Astrocyte of the cerebellum (primary cell): ENCODE results near the gene CGNL1.

Source experiments
- DNase-seq: peaks from one replicate; pipeline ENCODE4 v3.0.0-alpha.2; 2011; ENCODE audit warnings: low read depth
- H3K4me3 ChIP-seq: 2 replicates; pipeline ENCODE4 v1.5.1; 2011; ENCODE audit warnings: mild to moderate bottlenecking, low read depth, low read length, moderate library complexity
- in situ Hi-C: cut with HindIII; loops from 2 replicates; pipeline ENCODE4 v1.10.0; 2017; ENCODE audit warnings: low sequenced_read_pairs
- TF ChIP-seq, protein P1 (sequence below): IDR thresholded peaks from 2 replicates; pipeline ENCODE4 v1.5.1; 2012; ENCODE audit warnings: low read length, low read depth, moderate library complexity, mild to moderate bottlenecking; ENCODE audit errors: missing control alignments

Gene CGNL1

DNA sequence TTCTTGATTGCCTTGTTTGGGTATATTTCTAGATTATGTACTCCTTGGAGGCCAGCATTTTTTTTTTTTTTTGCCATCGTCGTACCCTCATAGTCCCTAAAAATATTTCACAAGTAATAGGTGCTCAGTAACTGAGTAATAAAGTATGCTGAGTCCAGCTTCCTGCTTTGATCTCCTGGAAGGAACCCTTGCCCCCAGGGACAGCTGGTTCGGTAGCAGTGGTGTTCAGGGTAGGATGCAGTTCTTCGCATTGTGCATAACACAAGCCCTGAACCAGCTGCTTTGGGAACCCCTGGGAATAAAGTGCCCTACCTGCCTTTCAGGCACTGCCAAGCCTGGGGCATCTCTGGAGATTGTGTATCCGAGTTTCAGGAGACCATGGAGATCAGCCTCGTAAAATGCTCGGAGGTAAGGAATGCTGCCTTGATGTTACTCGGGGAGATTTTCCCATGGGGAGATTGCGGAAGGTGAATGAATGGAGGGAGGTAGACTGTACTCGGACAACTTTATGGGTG lies 223.0 kb downstream of the CGNL1 start:
- in situ Hi-C loops = no loop called here
- TF ChIP-seq, protein P1, sequence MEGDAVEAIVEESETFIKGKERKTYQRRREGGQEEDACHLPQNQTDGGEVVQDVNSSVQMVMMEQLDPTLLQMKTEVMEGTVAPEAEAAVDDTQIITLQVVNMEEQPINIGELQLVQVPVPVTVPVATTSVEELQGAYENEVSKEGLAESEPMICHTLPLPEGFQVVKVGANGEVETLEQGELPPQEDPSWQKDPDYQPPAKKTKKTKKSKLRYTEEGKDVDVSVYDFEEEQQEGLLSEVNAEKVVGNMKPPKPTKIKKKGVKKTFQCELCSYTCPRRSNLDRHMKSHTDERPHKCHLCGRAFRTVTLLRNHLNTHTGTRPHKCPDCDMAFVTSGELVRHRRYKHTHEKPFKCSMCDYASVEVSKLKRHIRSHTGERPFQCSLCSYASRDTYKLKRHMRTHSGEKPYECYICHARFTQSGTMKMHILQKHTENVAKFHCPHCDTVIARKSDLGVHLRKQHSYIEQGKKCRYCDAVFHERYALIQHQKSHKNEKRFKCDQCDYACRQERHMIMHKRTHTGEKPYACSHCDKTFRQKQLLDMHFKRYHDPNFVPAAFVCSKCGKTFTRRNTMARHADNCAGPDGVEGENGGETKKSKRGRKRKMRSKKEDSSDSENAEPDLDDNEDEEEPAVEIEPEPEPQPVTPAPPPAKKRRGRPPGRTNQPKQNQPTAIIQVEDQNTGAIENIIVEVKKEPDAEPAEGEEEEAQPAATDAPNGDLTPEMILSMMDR = no peak
- H3K4me3 ChIP-seq = no peak overlapping the region
- no peak for DNase-seq

DNA sequence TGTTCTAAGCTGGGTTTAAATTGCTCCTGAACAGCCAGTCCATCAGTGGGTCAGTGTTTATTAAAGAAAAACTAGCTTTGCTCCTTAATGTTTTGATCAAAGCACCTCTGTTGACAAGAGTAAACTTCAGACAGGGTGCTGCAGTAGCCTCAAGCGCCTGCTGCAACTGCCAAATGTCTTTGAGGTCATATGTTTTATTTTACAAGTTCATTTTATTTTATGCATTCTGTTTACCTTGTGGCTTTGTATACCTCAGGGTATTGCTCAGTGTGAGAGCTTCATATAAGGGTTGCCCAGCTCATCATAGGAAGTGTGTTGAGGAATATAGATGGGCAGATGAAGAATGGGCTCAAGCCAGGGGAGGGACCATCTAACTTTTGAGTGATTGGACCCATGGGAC lies 223.9 kb downstream of the CGNL1 start:
- TF ChIP-seq, protein P1 = no peak
- in situ Hi-C loops = no loop called here
- DNase-seq = no peak
- no peak overlapping the region for H3K4me3 ChIP-seq
